Vagina (tissue), 2 donors: ENCODE results near the gene KCNC2. TPM values are rescaled to one million over a fixed set of nuclear protein-coding genes. Genes with fewer than 3 reads are reported as not detected.

Source experiments
- DNase-seq, 2 donors: peaks; one replicate each; pipeline ENCODE4 v3.0.0-alpha.2; 2017; ENCODE audit errors: extremely low spot score in 2 of 2
- H3K27ac ChIP-seq: fragments of 200-600 bp; sonication (generic); one replicate; pipeline ENCODE4 v1.5.1; 2019
- H3K27me3 ChIP-seq: fragments of 200-600 bp; sonication (generic); one replicate; pipeline ENCODE4 v1.5.1; 2019
- H3K36me3 ChIP-seq, 2 donors: fragments of 200-600 bp; sonication (generic); one replicate each; pipeline ENCODE4 v1.5.1; 2017 to 2019
- H3K4me1 ChIP-seq: fragments of 200-600 bp; sonication (generic); one replicate; pipeline ENCODE4 v1.5.1; 2019
- H3K4me3 ChIP-seq, 2 donors: fragments of 200-600 bp; sonication (generic); 1 replicate in 1 of 2; 2 replicates in 1 of 2; pipeline ENCODE4 v1.5.1; 2016 to 2019
- H3K9me3 ChIP-seq: fragments of 200-600 bp; sonication (generic); one replicate; pipeline ENCODE4 v1.5.1; 2019
- CTCF ChIP-seq, 3 experiments: fragments of 450-650 bp in 2 of 3; fragments of 200-600 bp in 1 of 3; sonication (generic) in 1 of 3; IDR thresholded peaks; one replicate each; pipeline ENCODE4 v1.5.1; 2017 to 2019; ENCODE audit warnings: antibody characterized with exemption in 3 of 3, mild to moderate bottlenecking in 2 of 3, moderate library complexity in 2 of 3
- POLR2A ChIP-seq, 2 donors: fragments of 450-650 bp; IDR thresholded peaks; one replicate each; pipeline ENCODE4 v1.6.1; 2017; ENCODE audit warnings: antibody characterized with exemption in 2 of 2, mild to moderate bottlenecking in 2 of 2, moderate library complexity in 2 of 2
- POLR2AphosphoS5 ChIP-seq, 2 donors: sonication (generic); formaldehyde crosslinking; IDR thresholded peaks; one replicate each; pipeline ENCODE4 v1.9.0; 2017; ENCODE audit warnings: antibody characterized with exemption in 2 of 2, mild to moderate bottlenecking in 2 of 2, low read depth in 1 of 2; ENCODE audit not compliant: insufficient read depth in 1 of 2
- intact Hi-C: fragments of 100-400 bp; cut with DNase I; formaldehyde crosslinking; loops from one replicate; pipeline ENCODE4 v1.15.1; 2023
- total RNA-seq: library from RNA; depleted of rRNA; stranded (reverse); fragments of >200 nt; gene quantifications from one replicate; pipeline ENCODE4 v1.2.3, GENCODE V29; 2016

Gene KCNC2
- total RNA-seq, 1 donor from 2014 or later, result 0.25 TPM

- H3K4me3 ChIP-seq, result no peak overlapping the region
- DNase-seq, result no peak
- H3K9me3 ChIP-seq, result no peaks in the 10 kb centered on the region
- TF ChIP-seq POLR2AphosphoS5 (IDR thresholded peaks at IDR 0.05; ENCODE audit: insufficient read depth in 1 of 2, low read depth in 1 of 2), result no peak
- no peak for TF ChIP-seq CTCF (IDR thresholded peaks at IDR 0.05)
- H3K4me1 ChIP-seq, result no peaks in the 10 kb centered on the region
- no peaks in the 10 kb centered on the region for H3K27me3 ChIP-seq
- no peaks in the 10 kb centered on the region for H3K36me3 ChIP-seq
- intact Hi-C loops, result no loop called here
- H3K27ac ChIP-seq, result no peak overlapping the region
Measured at GRCh38 chr12:75042125-75042524, 167.5 kb downstream of the KCNC2 start.

GRCh38 chr12:75041472-75041871, 168.2 kb downstream of the KCNC2 start:
- intact Hi-C loops, result no loop called here
- no peaks in the 10 kb centered on the region for H3K27me3 ChIP-seq
- H3K36me3 ChIP-seq, result no peaks in the 10 kb centered on the region
- no peaks in the 10 kb centered on the region for H3K9me3 ChIP-seq
- TF ChIP-seq CTCF (IDR thresholded peaks at IDR 0.05) (no peak), POLR2A (IDR thresholded peaks at IDR 0.05) (no peak), POLR2AphosphoS5 (IDR thresholded peaks at IDR 0.05; ENCODE audit: insufficient read depth in 1 of 2, low read depth in 1 of 2) (no peak)
- DNase-seq, result no peak
- no peak overlapping the region for H3K27ac ChIP-seq
- no peak overlapping the region for H3K4me3 ChIP-seq
- H3K4me1 ChIP-seq, result no peaks in the 10 kb centered on the region

GRCh38 chr12:75020068-75020557, 189.5 kb downstream of the KCNC2 start:
- H3K4me3 ChIP-seq, result no peak overlapping the region
- H3K27ac ChIP-seq, result no peak overlapping the region
- H3K9me3 ChIP-seq, result peaks cover 14% of the 10 kb centered on the region
- intact Hi-C loops, result no loop called here
- TF ChIP-seq POLR2A (IDR thresholded peaks at IDR 0.05) (no peak), POLR2AphosphoS5 (IDR thresholded peaks at IDR 0.05; ENCODE audit: insufficient read depth in 1 of 2, low read depth in 1 of 2) (no peak), CTCF (IDR thresholded peaks at IDR 0.05) (no peak)
- H3K27me3 ChIP-seq, result no peaks in the 10 kb centered on the region
- no peak for DNase-seq
- H3K4me1 ChIP-seq, result no peaks in the 10 kb centered on the region
- H3K36me3 ChIP-seq, result no peaks in the 10 kb centered on the region

- no peaks in the 10 kb centered on the region for H3K9me3 ChIP-seq
- no peaks in the 10 kb centered on the region for H3K36me3 ChIP-seq
- no peaks in the 10 kb centered on the region for H3K27me3 ChIP-seq
- intact Hi-C loops, result no loop called here
- H3K27ac ChIP-seq, result no peak overlapping the region
- DNase-seq, result no peak
- H3K4me3 ChIP-seq, result no peak overlapping the region
- TF ChIP-seq CTCF (IDR thresholded peaks at IDR 0.05) (no peak), POLR2AphosphoS5 (IDR thresholded peaks at IDR 0.05; ENCODE audit: insufficient read depth in 1 of 2, low read depth in 1 of 2) (no peak), POLR2A (IDR thresholded peaks at IDR 0.05) (no peak)
- H3K4me1 ChIP-seq, result no peaks in the 10 kb centered on the region
Measured at GRCh38 chr12:75011120-75011519, 198.5 kb downstream of the KCNC2 start.

- Histone ChIP-seq H3K27me3 (no peaks in the 10 kb centered on the region), H3K36me3 (no peaks in the 10 kb centered on the region), H3K9me3 (no peaks in the 10 kb centered on the region), H3K4me1 (no peaks in the 10 kb centered on the region), H3K27ac (no peak overlapping the region), H3K4me3 (no peak overlapping the region)
- intact Hi-C loops, result no loop called here
- no peak for DNase-seq
- TF ChIP-seq POLR2A (IDR thresholded peaks at IDR 0.05) (no peak), CTCF (IDR thresholded peaks at IDR 0.05) (no peak), POLR2AphosphoS5 (IDR thresholded peaks at IDR 0.05; ENCODE audit: insufficient read depth in 1 of 2, low read depth in 1 of 2) (no peak)
Measured at GRCh38 chr12:75007133-75007532, 202.5 kb downstream of the KCNC2 start.
